ENCODE data around the gene EMX1. TPM values are rescaled to one million over a fixed set of nuclear protein-coding genes. Genes with fewer than 3 reads are reported as not detected.

The EMX1 gene
- total and polyA plus RNA-seq, 2 of the 13 experiments (the other 11 are each of a cell fraction or from before 2014, with no cell fraction given), result 0.62 to 4.9 TPM

DNA sequence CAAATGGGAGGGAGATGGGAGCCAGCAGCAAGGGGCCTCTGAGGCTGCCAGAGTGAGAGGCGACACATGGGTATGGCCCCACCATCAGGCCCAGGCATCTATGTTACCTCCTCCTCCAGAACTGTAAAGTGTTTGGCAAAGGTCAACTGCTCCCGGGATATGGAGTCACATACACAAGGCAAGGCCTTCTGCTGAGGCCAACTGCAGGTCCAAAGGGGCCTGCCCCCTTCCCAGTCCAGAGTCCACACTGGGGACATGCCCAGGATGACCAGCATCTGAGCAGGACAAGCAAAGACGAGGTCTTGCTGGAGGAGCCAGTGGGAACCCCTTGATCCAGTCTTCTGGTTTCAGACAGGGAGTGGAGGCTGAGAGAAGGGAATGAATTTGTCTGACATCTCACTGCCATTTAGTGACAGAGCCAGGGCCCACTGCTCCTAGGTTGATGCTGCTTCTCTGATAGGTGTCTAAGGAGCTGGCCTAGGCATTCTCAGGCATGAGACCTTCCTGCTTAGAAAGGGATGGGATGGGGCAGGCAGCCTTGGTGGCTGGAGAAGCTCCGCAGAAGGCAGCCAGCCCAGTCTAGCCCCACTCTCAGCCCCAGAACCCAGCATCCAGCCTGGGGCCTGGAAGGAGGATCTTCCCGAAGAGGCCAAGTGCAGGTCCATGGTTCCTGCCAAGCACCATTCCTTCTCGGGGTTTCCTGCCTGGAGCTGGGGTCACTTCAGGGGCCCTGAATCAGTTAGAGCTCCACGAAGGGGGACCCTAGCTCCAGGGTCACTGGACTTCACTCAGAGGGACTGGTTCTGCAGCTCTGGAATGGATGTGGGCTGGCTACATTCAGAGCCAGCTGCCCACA, 26.4 kb downstream of the EMX1 start (continued):
- no peak for TF ChIP-seq TBP (CRISPR knock-in tag; IDR thresholded peaks at IDR 0.05)
- TF ChIP-seq MIER2 (CRISPR knock-in tag; IDR thresholded peaks at IDR 0.05), result no peak
- no peak for TF ChIP-seq ZFP37 (CRISPR knock-in tag; IDR thresholded peaks at IDR 0.05; ENCODE audit: borderline replicate concordance)
- peak; percentile 46; the same call in 1 of the 2 replicates for TF ChIP-seq UBTF (CRISPR knock-in tag; IDR thresholded peaks at IDR 0.05)
- TF ChIP-seq, protein P1, sequence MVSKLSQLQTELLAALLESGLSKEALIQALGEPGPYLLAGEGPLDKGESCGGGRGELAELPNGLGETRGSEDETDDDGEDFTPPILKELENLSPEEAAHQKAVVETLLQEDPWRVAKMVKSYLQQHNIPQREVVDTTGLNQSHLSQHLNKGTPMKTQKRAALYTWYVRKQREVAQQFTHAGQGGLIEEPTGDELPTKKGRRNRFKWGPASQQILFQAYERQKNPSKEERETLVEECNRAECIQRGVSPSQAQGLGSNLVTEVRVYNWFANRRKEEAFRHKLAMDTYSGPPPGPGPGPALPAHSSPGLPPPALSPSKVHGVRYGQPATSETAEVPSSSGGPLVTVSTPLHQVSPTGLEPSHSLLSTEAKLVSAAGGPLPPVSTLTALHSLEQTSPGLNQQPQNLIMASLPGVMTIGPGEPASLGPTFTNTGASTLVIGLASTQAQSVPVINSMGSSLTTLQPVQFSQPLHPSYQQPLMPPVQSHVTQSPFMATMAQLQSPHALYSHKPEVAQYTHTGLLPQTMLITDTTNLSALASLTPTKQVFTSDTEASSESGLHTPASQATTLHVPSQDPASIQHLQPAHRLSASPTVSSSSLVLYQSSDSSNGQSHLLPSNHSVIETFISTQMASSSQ (IDR thresholded peaks at IDR 0.05; ENCODE audit: low read depth), result no peak
- TF ChIP-seq, protein P1 (CRISPR knock-in tag; IDR thresholded peaks at IDR 0.05; ENCODE audit: borderline replicate concordance), result no peak
- TF ChIP-seq MEF2D (CRISPR knock-in tag; IDR thresholded peaks at IDR 0.05), result no peak
- no peak for TF ChIP-seq ZHX1 (CRISPR knock-in tag; IDR thresholded peaks at IDR 0.05; ENCODE audit: low read depth)
- TF ChIP-seq SUZ12 (IDR thresholded peaks at IDR 0.05; ENCODE audit: low read depth, low read length), result no peak
- TF ChIP-seq LCORL (IDR thresholded peaks at IDR 0.05), result no peak
- TF ChIP-seq LCORL (CRISPR knock-in tag; IDR thresholded peaks at IDR 0.05), result no peak; the same call in 1 of the 2 replicates
- TF ChIP-seq ZNF720 (CRISPR knock-in tag; IDR thresholded peaks at IDR 0.05), result no peak
- no peak for TF ChIP-seq PITX1 (CRISPR knock-in tag; IDR thresholded peaks at IDR 0.05)
- no peak for TF ChIP-seq FOXJ3 (CRISPR knock-in tag; IDR thresholded peaks at IDR 0.05; ENCODE audit: borderline replicate concordance)
- TF ChIP-seq MLX (CRISPR knock-in tag; IDR thresholded peaks at IDR 0.05), result no peak
- no peak for TF ChIP-seq IRX3 (CRISPR knock-in tag; IDR thresholded peaks at IDR 0.05; ENCODE audit: borderline replicate concordance, low read depth)
- no peak for TF ChIP-seq HNRNPL (IDR thresholded peaks at IDR 0.05; ENCODE audit: low read depth, low read length)
- TF ChIP-seq, protein P2, sequence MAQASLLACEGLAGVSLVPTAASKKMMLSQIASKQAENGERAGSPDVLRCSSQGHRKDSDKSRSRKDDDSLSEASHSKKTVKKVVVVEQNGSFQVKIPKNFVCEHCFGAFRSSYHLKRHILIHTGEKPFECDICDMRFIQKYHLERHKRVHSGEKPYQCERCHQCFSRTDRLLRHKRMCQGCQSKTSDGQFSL (CRISPR knock-in tag; IDR thresholded peaks at IDR 0.05), result no peak
- TF ChIP-seq HNF4G (IDR thresholded peaks at IDR 0.05; ENCODE audit: borderline replicate concordance, low read depth, low read length), result peak; percentile 79
- peak; percentile 84; the same call in 1 of the 2 replicates for TF ChIP-seq HNF4G (CRISPR knock-in tag; IDR thresholded peaks at IDR 0.05; ENCODE audit: borderline replicate concordance, low read depth)

All from HepG2 (cell line).